Subcutaneous abdominal adipose tissue (tissue), 5 donors: ENCODE measurements around the gene MED26.
A peak's percentile ranks its signal among the peaks of the same experiment; 100 is the strongest.

Experiments
- H3K27ac ChIP-seq: one replicate; pipeline ENCODE4 v1.7.0; 2013; ENCODE audit warnings: low read depth, mild to moderate bottlenecking, inconsistent platforms, low read length, moderate library complexity
- H3K27me3 ChIP-seq, 5 donors: one replicate each; pipeline ENCODE4 v1.7.0; 2013; ENCODE audit warnings: low read length in 5 of 5, inconsistent platforms in 1 of 5; ENCODE audit not compliant: control insufficient read depth in 5 of 5, insufficient read depth in 4 of 5
- H3K36me3 ChIP-seq, 5 donors: one replicate each; pipeline ENCODE4 v1.7.0; 2013; ENCODE audit warnings: low read length in 5 of 5; ENCODE audit not compliant: control insufficient read depth in 5 of 5, insufficient read depth in 5 of 5
- H3K4me1 ChIP-seq, 5 donors: one replicate each; pipeline ENCODE4 v1.7.0; 2013; ENCODE audit warnings: low read length in 5 of 5, mild to moderate bottlenecking in 3 of 5, moderate library complexity in 1 of 5; ENCODE audit not compliant: control insufficient read depth in 5 of 5, insufficient read depth in 5 of 5
- H3K4me3 ChIP-seq, 5 donors: one replicate each; pipeline ENCODE4 v1.7.0; 2013; ENCODE audit warnings: low read length in 5 of 5, low read depth in 1 of 5
- H3K9ac ChIP-seq, 5 donors: one replicate each; pipeline ENCODE4 v1.7.0; 2013; ENCODE audit warnings: low read length in 5 of 5, mild to moderate bottlenecking in 4 of 5, moderate library complexity in 3 of 5
- H3K9me3 ChIP-seq, 5 donors: one replicate each; pipeline ENCODE4 v1.7.0; 2013; ENCODE audit warnings: low read length in 5 of 5; ENCODE audit not compliant: control insufficient read depth in 5 of 5
- donor health status: healthy.
- donor health status: healthy.
- donor health status: healthy.
- donor health status: healthy.
- donor health status: healthy.

The MED26 gene

GRCh38 chr19:16607819-16608218 is 20.2 kb downstream of the MED26 start:
- no peaks in the 10 kb centered on the region for H3K9me3 ChIP-seq
- H3K27me3 ChIP-seq = no peaks in the 10 kb centered on the region
- H3K4me3 ChIP-seq = peak overlapping the region in 1 of 5 donors; percentile 3
- H3K36me3 ChIP-seq = no peaks in the 10 kb centered on the region
- H3K27ac ChIP-seq = peak overlapping the region; percentile 75
- H3K4me1 ChIP-seq = peaks cover 33 to 93% (median 76%) of the 10 kb centered on the region in 5 donors
- peak overlapping the region in 1 of 5 donors; percentile 32 for H3K9ac ChIP-seq

GRCh38 chr19:16605553-16605994 is 22.4 kb downstream of the MED26 start:
- Histone ChIP-seq H3K4me3 (no peak overlapping the region), H3K27ac (peak overlapping the region; percentile 41), H3K4me1 (peaks cover 23 to 90% (median 63%) of the 10 kb centered on the region in 5 donors), H3K9me3 (no peaks in the 10 kb centered on the region), H3K36me3 (peaks cover 0 to 2% (median 0%) of the 10 kb centered on the region in 5 donors), H3K27me3 (no peaks in the 10 kb centered on the region), H3K9ac (no peak overlapping the region)

- Histone ChIP-seq H3K4me3 (no peak overlapping the region), H3K9me3 (no peaks in the 10 kb centered on the region), H3K9ac (no peak overlapping the region), H3K4me1 (peaks cover 22 to 91% (median 67%) of the 10 kb centered on the region in 5 donors), H3K27me3 (no peaks in the 10 kb centered on the region), H3K36me3 (peaks cover 0 to 2% (median 0%) of the 10 kb centered on the region in 5 donors), H3K27ac (peak overlapping the region; percentile 41)
Measured at GRCh38 chr19:16605115-16605514, 22.9 kb downstream of the MED26 start.

- H3K27me3 ChIP-seq = no peaks in the 10 kb centered on the region
- peaks cover 0 to 2% (median 0%) of the 10 kb centered on the region in 5 donors for H3K36me3 ChIP-seq
- no peak overlapping the region for H3K9ac ChIP-seq
- H3K27ac ChIP-seq = no peak overlapping the region
- H3K4me3 ChIP-seq = no peak overlapping the region
- H3K4me1 ChIP-seq = peaks cover 22 to 92% (median 66%) of the 10 kb centered on the region in 5 donors
- no peaks in the 10 kb centered on the region for H3K9me3 ChIP-seq
Measured at GRCh38 chr19:16604615-16605014, 23.4 kb downstream of the MED26 start.

- Histone ChIP-seq H3K4me1 (peaks cover 21 to 93% (median 66%) of the 10 kb centered on the region in 5 donors), H3K9me3 (no peaks in the 10 kb centered on the region), H3K27ac (no peak overlapping the region), H3K36me3 (peaks cover 0 to 2% (median 0%) of the 10 kb centered on the region in 5 donors), H3K4me3 (no peak overlapping the region), H3K9ac (no peak overlapping the region), H3K27me3 (no peaks in the 10 kb centered on the region)
Measured at GRCh38 chr19:16603090-16603489, 24.9 kb downstream of the MED26 start.

- Histone ChIP-seq H3K27ac (no peak overlapping the region), H3K27me3 (no peaks in the 10 kb centered on the region), H3K4me1 (peaks cover 17 to 85% (median 56%) of the 10 kb centered on the region in 5 donors), H3K4me3 (no peak overlapping the region), H3K36me3 (peaks cover 0 to 2% (median 0%) of the 10 kb centered on the region in 5 donors), H3K9ac (no peak overlapping the region), H3K9me3 (no peaks in the 10 kb centered on the region)
Measured at GRCh38 chr19:16601378-16602052, 26.5 kb downstream of the MED26 start.

GRCh38 chr19:16600824-16601223 is 27.2 kb downstream of the MED26 start:
- peaks cover 0 to 2% (median 0%) of the 10 kb centered on the region in 5 donors for H3K36me3 ChIP-seq
- peaks cover 15 to 79% (median 53%) of the 10 kb centered on the region in 5 donors for H3K4me1 ChIP-seq
- no peak overlapping the region for H3K9ac ChIP-seq
- no peaks in the 10 kb centered on the region for H3K27me3 ChIP-seq
- H3K4me3 ChIP-seq = no peak overlapping the region
- H3K27ac ChIP-seq = no peak overlapping the region
- no peaks in the 10 kb centered on the region for H3K9me3 ChIP-seq

- Histone ChIP-seq H3K9me3 (no peaks in the 10 kb centered on the region), H3K36me3 (peaks cover 0 to 2% (median 0%) of the 10 kb centered on the region in 5 donors), H3K27ac (no peak overlapping the region), H3K9ac (no peak overlapping the region), H3K4me3 (no peak overlapping the region), H3K27me3 (no peaks in the 10 kb centered on the region), H3K4me1 (peaks cover 11 to 71% (median 44%) of the 10 kb centered on the region in 5 donors)
Measured at GRCh38 chr19:16599655-16600346, 28.2 kb downstream of the MED26 start.

- peaks cover 12 to 71% (median 46%) of the 10 kb centered on the region in 5 donors for H3K4me1 ChIP-seq
- peak overlapping the region; percentile 60 for H3K27ac ChIP-seq
Measured at GRCh38 chr19:16598848-16599247, 29.2 kb downstream of the MED26 start.

GRCh38 chr19:16596399-16596798 is 31.6 kb downstream of the MED26 start:
- no peaks in the 10 kb centered on the region for H3K9me3 ChIP-seq
- no peak overlapping the region for H3K27ac ChIP-seq
- peaks cover 10 to 72% (median 56%) of the 10 kb centered on the region in 5 donors for H3K4me1 ChIP-seq
- H3K9ac ChIP-seq = no peak overlapping the region
- peaks cover 0 to 2% (median 0%) of the 10 kb centered on the region in 5 donors for H3K36me3 ChIP-seq
- H3K4me3 ChIP-seq = no peak overlapping the region
- no peaks in the 10 kb centered on the region for H3K27me3 ChIP-seq

More at GRCh38 chr19:16598848-16599247, 29.2 kb downstream of the MED26 start:
- no peaks in the 10 kb centered on the region for H3K9me3 ChIP-seq
- peaks cover 0 to 2% (median 0%) of the 10 kb centered on the region in 5 donors for H3K36me3 ChIP-seq
- H3K27me3 ChIP-seq = no peaks in the 10 kb centered on the region
- peak overlapping the region in 1 of 5 donors; percentile 28 for H3K9ac ChIP-seq
- H3K4me3 ChIP-seq = peak overlapping the region in 1 of 5 donors; percentile 17
